Stimulated activated CD4-positive, alpha-beta T cell treated with anti-CD3 and anti-CD28 coated beads, Interleukin-2, amount 100 ng/mL, for 24 hours (primary cell): ENCODE results near the gene SOCS6.
"Not testable (repeated sequence)": the region's sequence is repeated elsewhere in the genome, so short reads cannot be mapped to it uniquely, and the experiment has no call there.

Experiments used
- DNase-seq, 2 donors: peaks; one replicate each; pipeline ENCODE4 v3.0.0-alpha.2; 2020

Gene SOCS6, protein sequence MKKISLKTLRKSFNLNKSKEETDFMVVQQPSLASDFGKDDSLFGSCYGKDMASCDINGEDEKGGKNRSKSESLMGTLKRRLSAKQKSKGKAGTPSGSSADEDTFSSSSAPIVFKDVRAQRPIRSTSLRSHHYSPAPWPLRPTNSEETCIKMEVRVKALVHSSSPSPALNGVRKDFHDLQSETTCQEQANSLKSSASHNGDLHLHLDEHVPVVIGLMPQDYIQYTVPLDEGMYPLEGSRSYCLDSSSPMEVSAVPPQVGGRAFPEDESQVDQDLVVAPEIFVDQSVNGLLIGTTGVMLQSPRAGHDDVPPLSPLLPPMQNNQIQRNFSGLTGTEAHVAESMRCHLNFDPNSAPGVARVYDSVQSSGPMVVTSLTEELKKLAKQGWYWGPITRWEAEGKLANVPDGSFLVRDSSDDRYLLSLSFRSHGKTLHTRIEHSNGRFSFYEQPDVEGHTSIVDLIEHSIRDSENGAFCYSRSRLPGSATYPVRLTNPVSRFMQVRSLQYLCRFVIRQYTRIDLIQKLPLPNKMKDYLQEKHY

DNA sequence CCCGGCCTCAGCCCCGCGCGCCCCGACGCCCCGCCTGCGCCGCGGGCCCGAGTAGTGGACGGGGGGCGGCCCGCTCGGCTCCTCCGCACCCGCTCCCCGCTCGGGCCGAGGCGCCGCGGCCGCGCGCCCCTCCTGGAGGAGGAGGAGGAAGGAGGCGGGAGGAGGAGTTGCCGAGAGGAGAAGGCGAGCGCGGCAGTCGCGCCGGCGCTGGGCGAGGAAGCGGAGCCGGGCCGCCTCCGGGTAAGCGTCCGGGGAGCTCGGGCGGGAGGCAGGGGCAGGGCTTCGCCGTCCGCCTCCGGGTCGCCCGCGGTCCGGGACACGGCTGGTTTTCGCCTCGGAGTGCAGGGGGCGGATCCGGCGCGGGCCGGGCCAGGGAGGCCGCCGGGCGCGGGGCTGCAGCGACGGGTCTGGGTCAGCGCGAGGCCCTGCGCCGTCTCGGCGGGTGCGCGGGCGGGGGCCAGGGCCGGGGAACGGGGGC lies at the start of gene SOCS6:
TSS of gene SOCS6 (plus strand) at position 195 of the 478 bp plus-strand sequence. CDS start 35,624 bp downstream, outside the sequence.
- peak in 1 of 2 donors; percentile 63 for DNase-seq

DNA sequence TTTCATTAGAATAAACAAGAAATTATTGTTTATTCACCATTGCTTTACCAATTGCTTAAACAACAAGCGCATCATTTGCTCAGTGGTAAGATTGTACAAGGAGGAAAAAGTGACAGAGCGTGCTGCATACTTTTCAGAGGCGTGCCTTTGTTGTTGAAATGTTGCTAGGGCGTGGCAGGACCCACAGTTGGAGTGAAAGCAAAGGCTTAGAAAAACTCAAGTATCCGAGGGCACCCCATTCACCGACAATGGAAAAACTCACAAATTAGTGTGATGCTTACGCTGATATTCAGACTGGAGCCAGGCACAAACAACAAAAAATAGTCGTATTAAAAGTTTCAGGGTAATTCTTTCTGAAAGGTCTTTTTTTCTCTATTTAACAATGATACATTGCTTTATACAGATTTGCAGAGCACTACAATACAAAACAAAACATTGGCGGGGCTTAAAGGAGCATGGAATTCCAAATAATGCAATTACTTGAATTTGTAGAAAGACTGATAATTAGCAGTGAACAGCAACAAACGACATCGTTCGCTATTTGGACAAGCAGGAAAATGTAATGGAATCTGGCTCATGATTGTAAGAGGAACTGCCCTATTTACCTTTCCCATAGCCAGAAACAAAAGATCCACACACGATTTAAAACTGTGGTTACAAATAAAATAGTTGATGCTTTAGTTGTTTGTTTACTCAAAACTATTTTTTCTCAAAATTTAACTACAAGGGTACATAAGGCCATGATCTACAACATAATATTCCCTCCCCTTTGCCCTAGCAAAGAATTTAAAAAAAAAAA lies 45.5 kb upstream of the SOCS6 start:
- DNase-seq, result no peak

DNA sequence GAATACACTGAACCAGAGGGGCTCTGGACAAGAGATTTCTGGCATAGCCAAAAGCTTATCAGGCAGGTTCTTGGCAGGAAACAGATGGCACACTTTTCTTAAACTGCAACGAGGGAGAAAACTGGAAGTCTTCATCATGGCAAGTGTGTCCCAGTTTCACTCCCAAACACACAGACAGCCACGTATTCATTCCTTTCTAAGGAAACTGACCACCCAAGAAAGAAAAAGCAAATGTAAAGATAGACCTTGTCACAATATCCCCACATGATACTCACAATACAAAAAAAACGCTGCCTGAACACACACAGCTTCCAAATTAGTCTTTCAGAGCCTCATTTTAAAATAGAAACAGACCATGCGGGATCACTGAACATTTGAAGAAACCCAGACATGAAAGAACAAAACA lies 42.8 kb upstream of the SOCS6 start:
- no peak for DNase-seq

DNA sequence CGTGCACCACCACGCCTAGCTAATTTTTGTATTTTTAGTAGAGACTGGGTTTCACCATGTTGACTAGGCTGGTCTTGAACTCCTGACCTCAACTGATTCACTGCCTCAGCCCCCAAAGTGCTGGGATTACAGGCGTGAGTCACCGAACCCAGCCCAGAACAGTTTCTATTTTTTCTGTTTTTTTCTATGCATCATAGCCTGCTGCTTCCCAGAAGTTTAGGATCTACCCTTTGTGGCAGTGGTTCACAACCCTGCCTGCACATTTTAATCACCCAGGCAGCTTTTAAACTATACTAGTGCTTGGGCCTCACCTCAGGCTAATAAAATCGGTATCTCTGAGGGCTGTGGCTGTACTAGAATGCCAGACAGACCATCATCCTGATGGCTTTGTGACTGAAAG lies 39.7 kb upstream of the SOCS6 start:
- no peak for DNase-seq

DNA sequence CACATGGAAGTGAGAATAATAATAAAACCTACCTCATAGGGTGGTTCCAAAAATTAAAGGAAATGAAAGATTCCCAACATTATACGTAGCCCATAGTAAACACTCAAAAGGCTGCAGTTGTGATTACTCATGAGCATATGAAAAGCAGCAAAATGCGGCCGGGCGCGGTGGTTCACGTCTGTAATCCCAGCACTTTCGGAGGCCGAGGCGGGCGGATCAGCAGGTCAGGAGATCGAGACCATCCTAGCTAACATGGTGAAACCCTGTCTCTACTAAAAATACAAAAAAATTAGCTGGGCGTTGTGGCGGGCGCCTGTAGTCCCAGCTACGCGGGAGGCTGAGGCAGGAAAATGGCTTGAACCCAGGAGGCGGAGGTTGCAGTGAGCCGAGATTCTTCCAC lies 39.0 kb upstream of the SOCS6 start:
- DNase-seq, result not testable (repeated sequence)

DNA sequence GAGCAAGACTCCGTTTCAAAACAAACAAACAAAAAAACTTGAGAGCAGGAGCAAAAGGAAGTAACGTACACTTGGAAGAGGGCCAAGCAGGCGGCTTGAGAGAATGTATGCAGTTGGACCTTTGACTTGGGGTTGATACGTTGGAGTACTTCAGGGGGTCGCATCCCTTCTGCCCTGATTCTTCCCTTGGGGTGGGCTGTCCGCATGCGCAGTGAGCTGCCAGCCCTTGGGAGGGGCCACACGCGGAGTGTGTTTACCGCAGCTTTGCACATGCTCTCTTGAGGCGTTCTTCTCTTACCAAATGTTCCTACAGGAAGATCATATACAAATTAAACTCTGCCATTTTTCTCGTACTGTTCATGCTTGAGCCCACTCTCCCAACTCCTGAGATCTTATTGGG lies 38.1 kb upstream of the SOCS6 start:
- DNase-seq, result no peak

DNA sequence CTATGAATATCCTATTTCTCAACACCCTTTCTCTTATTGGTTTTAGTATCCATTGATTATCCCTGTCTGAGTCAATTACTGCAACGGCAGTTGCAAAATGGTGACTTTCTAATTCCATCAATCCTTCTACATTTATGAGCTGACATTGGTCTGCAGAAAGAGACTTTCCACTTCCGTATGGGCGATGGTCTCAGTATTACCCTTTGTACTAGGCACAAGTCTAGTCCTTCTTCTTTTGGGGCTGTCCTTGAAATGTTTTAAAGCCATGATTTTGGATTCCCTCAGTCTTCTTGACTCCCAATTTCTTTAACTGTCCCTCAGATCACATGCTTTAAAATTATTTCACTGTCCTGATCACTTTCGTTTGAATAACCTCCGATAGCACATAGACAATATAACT lies 32.7 kb upstream of the SOCS6 start:
- no peak for DNase-seq

DNA sequence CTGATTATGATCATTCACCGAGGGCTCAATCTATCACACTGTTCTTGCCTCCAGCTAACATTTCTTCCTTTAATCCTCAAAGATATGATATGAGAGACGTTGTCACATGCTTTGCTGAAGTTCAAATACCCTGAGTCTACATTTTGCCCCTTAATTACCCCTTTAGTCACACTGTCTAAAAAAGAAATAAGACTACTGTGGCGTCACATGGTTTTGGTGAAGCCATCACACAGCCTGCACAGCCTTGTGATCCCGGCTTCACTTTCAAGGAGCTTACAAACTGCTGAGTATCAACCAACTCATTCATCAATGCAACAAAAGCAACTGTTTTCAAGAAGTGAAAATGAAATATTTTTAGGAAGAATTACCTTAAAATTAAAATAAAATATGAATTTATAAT lies 31.9 kb upstream of the SOCS6 start:
- no peak for DNase-seq

DNA sequence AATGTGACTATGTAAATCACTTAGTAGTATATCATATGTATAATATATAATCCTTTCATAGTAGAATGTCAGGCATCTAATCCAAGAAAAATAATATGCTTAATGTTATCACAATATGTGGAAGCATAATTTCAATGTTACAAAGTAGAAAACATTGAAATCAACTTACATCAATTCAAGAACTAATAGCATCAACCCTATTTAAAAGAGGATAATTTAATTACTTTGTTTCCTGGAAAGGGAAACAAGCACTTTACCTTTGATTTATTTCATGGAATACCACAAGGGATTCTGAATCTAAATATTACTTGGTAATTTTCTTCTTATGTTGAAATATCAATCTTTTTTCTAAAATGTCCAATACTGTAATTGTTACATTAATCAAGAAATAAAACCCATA lies 30.6 kb upstream of the SOCS6 start:
- DNase-seq, result no peak

DNA sequence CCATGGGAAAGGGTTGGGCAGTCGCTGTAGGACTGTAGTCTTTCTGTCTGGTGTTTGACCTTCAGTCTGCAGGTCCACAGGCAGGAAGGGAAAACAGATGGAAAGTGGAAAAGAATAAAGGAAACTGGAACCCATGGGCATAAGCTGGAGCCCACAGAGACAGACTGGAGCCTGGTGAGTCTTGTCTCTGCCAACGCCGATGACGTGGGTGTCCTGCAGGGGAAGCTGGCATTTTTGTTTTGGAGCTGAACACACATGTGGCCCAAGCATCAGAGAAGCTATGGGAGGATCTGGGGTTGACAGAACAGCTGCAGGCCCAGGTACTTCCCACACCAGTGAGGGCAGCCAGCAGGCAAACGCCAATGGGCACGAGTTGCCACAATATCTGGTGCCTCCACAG lies 28.2 kb upstream of the SOCS6 start:
- DNase-seq, result no peak

DNA sequence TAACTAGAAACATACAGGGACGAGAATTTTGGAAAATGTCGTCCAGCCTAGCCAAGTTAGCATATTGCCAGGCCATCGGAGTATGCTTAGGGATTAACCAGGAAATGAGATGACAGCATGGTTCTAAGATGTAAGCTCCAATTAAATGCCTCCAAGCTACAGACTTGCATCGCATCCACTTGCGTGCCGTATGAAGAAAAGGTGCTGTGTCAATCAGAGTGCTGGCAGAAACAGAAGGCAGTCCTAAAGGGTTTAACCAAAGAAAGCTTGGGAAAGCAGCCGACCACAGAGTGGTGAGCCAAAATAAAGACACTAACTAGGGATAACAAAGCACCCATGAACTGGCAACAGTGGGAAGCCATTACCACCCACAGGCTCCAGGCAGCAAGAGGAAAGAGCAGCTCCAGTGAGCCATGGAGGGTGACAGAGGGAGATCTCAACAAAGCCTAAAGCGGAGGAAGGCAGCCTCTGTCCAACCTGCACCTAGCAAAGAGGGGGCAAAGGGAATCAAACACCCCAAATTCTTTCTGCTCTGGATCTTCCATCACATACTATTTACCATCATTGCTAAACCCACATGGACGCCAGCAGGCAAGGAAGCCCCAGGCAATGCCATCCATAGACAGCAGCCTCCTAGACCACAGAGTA lies 27.6 kb upstream of the SOCS6 start:
- DNase-seq, result no peak

DNA sequence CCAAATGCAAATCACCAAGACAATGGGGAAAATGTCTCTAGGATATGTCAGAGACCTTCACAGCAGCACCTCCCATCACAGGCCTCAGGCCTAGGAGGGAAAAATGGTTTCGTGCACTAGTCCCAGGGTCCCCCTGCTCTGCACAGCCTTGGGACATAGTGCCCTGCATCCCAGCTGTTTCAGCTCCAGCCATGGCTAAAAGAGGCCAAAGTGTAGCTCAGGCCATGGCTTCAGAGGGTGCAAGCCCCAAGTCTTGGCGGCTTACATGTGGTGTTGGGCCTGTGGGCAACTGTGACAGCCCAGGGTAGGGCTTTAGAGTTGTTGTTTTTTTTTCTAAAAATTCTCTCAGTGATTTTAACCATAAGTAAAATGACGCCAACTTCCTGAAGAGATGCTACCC lies 25.5 kb upstream of the SOCS6 start:
- no peak for DNase-seq

DNA sequence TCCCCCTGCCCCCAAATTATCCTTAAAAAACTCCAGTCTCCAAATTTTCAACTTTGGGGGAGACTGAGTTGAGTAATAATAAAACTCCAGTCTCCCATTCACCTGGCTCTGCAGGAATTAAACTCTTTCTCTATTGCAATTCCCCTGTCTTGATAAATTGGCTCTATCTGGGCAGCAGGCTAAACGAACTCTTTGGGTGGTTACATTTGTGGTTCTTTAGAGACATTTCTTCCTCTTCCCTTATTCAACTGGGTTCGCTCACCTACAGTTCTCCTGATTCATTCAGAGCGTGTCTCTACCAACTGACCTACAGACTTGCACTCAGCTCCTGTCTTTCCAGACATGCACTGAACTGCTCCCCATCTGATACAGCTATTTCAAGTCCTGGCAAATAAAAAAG lies 17.1 kb upstream of the SOCS6 start:
- no peak for DNase-seq

DNA sequence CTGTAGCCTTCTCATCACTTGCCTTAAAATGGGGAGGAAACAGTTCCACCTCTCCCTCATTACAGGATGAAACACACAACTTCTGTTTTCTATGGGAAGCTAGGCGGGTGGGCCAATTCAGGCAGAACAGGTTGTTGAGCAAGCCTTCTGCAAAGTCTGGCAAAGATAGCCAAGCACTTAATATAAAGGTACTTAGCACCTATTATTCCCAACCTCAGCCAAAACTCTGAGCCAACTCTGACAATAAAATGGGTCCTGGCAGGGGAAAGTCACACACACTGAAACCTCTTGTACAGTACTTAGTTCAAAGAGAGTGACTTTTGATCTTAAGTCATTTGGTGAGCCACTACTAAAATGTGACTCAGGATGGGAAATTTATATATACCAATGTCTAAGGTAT lies 15.8 kb upstream of the SOCS6 start:
- DNase-seq, result no peak

DNA sequence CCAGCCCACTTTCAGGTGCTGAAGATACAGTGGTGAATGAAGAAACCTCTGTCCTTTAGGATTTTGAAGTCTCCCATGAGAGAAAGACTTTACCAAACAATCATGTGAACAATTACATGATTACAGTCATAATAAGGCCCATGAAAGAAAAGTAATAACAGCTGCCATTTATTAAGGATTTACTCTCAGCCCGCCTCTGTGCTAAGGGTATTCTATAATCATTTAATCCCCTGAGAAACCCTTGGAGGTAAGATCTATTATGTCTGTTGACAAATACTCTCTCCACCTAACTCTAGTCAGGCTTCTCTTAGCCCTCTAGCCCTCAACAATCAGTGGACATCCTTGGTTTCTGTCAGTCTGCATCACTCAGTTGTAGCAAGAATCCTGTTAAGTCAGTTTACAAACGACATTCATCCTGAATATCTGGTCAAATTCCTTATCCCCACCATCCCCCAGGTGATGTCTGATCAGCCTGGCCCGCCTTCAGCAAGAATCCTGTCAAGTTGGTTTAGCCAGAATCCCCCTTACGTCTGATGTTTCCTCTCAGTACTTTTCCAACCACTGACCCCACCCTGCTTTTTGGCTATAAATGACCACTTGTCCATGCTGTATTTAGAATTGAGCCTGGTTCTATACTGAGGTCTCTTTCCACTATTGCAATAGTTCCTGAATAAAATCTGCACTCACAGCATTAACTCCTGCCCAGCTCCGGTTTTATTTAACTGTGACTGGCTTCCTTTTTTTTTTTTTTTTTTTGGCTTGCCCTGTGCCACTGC lies 12.2 kb upstream of the SOCS6 start:
- no peak for DNase-seq

DNA sequence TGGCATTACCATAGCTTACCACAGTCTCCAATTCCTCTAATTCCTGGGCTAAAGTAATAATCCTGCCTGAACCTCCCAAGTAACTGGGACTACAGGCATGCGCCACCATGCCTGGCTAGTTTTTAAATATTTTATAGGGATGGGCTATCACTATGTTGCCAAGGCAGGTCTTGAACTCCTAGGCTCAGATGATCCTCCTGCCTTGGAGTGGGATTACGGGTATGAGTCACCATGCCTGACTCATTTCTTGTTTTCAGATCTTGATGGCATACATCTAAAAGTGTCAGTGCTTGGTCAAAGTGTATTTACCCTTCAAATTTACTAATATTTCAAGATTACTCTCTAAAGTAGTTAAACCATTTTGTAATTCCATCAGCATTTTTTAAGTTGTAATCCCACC lies 9.4 kb upstream of the SOCS6 start:
- no peak for DNase-seq

DNA sequence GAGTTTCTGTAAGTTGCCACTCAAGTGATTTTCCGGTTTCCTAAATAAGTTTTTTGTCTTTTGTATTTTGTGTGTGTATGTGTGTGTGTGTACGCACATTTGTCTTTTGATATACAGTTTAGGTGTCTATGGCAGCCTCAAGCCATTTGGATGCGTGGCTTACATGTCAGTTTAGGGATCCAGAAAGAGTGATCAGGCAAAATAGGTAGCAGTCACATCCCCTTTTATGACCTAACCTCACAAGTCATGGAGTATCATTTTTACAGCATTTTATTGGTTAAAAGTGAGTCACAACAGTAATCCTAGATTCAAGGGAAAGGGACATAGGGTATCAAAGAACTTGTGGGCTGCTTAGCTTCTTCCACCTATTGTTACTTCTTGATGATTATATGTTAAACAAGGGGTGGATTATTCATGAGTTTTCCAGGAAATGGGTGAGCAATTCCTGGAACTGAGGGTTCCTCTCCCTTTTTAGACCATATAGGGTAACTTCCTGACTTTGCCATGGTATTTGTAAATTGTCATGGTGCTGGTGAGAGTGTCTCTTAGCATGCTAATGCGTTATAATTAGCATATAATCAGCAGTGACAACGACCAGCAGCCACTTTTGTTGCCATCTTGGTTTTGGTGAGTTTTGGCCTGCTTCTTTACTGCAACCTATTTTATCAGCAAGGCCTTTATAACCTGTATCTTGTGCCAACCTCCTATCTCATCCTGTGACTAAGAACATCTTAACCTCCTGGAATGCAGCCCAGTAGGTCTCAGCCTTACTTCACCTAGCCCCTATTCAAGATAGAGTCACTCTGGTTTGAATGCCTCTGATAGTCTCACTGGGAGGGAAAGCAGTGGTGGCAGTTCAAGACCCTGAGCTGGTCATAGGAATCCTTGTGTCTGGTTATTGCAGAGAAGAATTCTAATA lies 8.6 kb upstream of the SOCS6 start:
- DNase-seq, result no peak

DNA sequence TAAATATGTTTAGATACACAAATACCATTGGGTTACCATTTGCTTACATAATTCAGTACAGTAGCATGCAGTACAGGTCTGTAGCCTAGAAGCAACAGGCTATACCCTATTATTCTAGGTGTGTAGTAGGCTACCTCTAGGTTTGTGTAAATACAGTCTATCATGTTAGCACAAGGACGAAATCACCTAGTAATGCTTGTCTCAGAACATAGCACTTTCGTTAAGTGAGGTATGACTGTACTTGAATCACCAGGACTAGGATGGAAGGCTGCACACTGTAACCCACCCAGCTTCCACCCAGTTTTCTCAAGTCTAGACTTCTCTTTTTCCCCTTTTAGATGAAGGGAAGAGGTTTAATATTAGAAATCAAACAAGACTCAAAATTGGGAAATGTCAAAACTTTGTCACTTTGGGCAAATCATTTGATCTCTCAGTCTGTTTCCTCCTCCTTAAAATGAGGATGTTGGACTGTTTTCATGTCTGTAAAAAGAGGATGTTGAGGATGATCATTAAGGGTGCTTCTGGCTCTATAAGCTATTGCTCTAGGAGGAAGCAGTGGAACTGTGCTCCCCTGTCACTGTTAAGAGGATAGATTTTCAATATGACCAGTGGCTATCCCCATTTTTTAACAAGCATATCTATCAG lies 3.7 kb upstream of the SOCS6 start:
- no peak for DNase-seq

DNA sequence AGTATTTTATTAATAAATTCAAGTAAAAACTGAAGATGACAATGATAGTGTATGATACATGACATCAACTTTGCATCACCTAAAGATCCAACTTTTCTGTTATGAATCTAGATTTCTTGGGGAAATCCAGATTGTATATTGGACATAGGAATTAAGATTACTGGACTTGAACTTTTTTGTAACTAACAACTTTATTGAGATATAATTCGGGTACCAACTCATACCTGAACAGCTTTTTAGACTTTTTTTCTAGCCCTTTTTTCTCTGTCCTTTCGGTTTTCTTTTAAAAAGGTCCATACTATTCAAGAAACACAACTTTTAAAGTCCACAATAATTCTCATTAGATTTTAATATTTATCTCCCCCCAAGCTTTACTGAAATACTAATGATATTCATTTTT lies 1.1 kb upstream of the SOCS6 start:
- no peak for DNase-seq

DNA sequence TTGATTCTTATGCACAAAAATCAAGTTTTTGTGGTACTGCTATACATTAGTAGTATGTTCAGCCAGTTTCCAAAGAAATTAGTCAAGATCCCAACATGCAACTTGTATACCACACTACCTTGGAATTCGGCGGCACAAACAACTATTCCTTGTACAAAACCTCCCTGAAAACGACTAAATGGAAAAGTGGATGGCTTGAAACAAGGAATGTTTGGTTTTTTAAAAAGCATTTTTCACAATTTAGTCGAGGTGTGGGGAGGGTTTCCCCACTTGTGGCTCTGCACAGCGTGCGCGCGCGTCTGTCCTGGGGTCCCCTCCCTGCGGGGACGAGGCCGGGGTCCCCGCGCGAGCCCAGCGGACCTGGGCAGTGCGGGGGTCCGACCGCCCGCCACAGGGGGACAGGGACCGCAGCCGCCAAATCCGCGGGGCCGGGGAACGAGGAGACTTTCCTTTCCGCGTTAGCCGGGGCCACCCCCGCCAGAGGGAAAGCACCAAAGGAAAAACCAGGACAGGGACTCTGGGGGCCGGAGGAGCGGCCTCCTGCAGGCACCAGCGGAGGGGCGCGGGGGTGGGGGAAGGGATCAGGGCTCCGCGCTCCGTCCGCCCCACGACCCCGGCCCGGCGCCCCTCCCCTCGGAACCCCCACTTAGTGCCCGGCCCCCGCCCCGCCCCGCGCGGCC lies 534 bp upstream of the SOCS6 start:
- peak in 1 of 2 donors; percentile 6 for DNase-seq
